HepG2 (cell line): ENCODE results near the gene CCDC154. TPM values are rescaled to one million over a fixed set of nuclear protein-coding genes. Genes with fewer than 3 reads are reported as not detected.

ENCODE experiments used
- CBX2 ChIP-seq, 2 experiments: fragments of 200-600 bp in 1 of 2; sonication (generic); formaldehyde crosslinking in 1 of 2; IDR thresholded peaks; 2 replicates each; pipeline versions ENCODE4 v1.7.0 to v1.8.1; 2018 to 2022; ENCODE audit warnings: low read depth in 2 of 2, low read length in 1 of 2, mild to moderate bottlenecking in 1 of 2, missing genetic modification reagents in 1 of 2
- E2F1 ChIP-seq: sonication (generic); formaldehyde crosslinking; IDR thresholded peaks from 2 replicates; pipeline ENCODE4 v1.5.0; 2020; ENCODE audit warnings: missing genetic modification reagents
- EP300 ChIP-seq, 3 experiments: sonication (generic) in 1 of 3; formaldehyde crosslinking in 1 of 3; IDR thresholded peaks; 2 replicates each; pipeline versions ENCODE4 v1.5.1 to v1.6.1; 2011 to 2020; ENCODE audit warnings: low read depth in 2 of 3, low read length in 2 of 3, borderline replicate concordance in 1 of 3, improper control_type of control experiment in 1 of 3, mild to moderate bottlenecking in 1 of 3, missing genetic modification reagents in 1 of 3, moderate library complexity in 1 of 3
- FOXM1 ChIP-seq: sonication (generic); formaldehyde crosslinking; IDR thresholded peaks from 2 replicates; pipeline ENCODE4 v1.5.0; 2020; ENCODE audit warnings: missing genetic modification reagents
- MATR3 ChIP-seq: sonication (generic); formaldehyde crosslinking; IDR thresholded peaks from 2 replicates; pipeline ENCODE4 v1.4.0; 2020; ENCODE audit warnings: missing genetic modification reagents
- NFYC ChIP-seq: IDR thresholded peaks from 2 replicates; pipeline ENCODE4 v1.6.1; 2016; ENCODE audit warnings: missing genetic modification reagents, missing compliant biosample characterization
- PBX3 ChIP-seq: sonication (generic); formaldehyde crosslinking; IDR thresholded peaks from 2 replicates; pipeline ENCODE4 v1.8.1; 2023; ENCODE audit warnings: missing genetic modification reagents, inconsistent platforms, borderline replicate concordance
- TBX3 ChIP-seq: fragments of 450-650 bp; IDR thresholded peaks from 2 replicates; pipeline ENCODE4 v1.6.1; 2017; ENCODE audit warnings: antibody characterized with exemption, mild to moderate bottlenecking, inconsistent platforms, borderline replicate concordance
- TCF12 ChIP-seq, 2 experiments: fragments of 450-650 bp in 1 of 2; sonication (generic) in 1 of 2; formaldehyde crosslinking in 1 of 2; IDR thresholded peaks; 2 replicates each; pipeline versions ENCODE4 v1.6.1 to v1.8.0; 2017 to 2022; ENCODE audit warnings: antibody characterized with exemption in 1 of 2, mild to moderate bottlenecking in 1 of 2, missing genetic modification reagents in 1 of 2, moderate library complexity in 1 of 2
- U2AF1 ChIP-seq: fragments of 200-400 bp; formaldehyde crosslinking; optimal IDR thresholded peaks from 2 replicates; pipeline ENCODE3; 2017; ENCODE audit warnings: mild to moderate bottlenecking, low read depth, low read length
- ZBTB7B ChIP-seq: sonication (generic); formaldehyde crosslinking; IDR thresholded peaks from 2 replicates; pipeline ENCODE4 v1.4.0; 2020; ENCODE audit warnings: missing genetic modification reagents
- ZFP91 ChIP-seq: sonication (generic); formaldehyde crosslinking; IDR thresholded peaks from 2 replicates; pipeline ENCODE4 v1.9.0; 2022; ENCODE audit warnings: missing genetic modification reagents, mild to moderate bottlenecking, borderline replicate concordance
- ZKSCAN1 ChIP-seq: fragments of 150-350 bp; IDR thresholded peaks from 2 replicates; pipeline ENCODE4 v1.6.1; 2014; ENCODE audit warnings: low read length
- ZNF530 ChIP-seq: sonication (generic); formaldehyde crosslinking; IDR thresholded peaks from 2 replicates; pipeline ENCODE4 v1.5.0; 2020; ENCODE audit warnings: low read depth, mild to moderate bottlenecking, missing genetic modification reagents
- ZNF562 ChIP-seq: sonication (generic); formaldehyde crosslinking; IDR thresholded peaks from 2 replicates; pipeline ENCODE4 v1.8.0; 2022; ENCODE audit warnings: missing genetic modification reagents, borderline replicate concordance
- ZNF615 ChIP-seq: sonication (generic); formaldehyde crosslinking; IDR thresholded peaks from 2 replicates; pipeline ENCODE4 v1.5.0; 2020; ENCODE audit warnings: mild to moderate bottlenecking, missing genetic modification reagents, borderline replicate concordance
- ZNF652 ChIP-seq: IDR thresholded peaks from 2 replicates; pipeline ENCODE4 v1.6.1; 2016; ENCODE audit warnings: low read depth, borderline replicate concordance
- ZNF674 ChIP-seq: sonication (generic); formaldehyde crosslinking; IDR thresholded peaks from 2 replicates; pipeline ENCODE4 v1.5.0; 2020; ENCODE audit warnings: low read depth, mild to moderate bottlenecking, missing genetic modification reagents
- polyA plus RNA-seq, 8 experiments: library from polyadenylated mRNA; depleted of rRNA in 3 of 8; stranded (reverse) in 7 of 8; unstranded in 1 of 8; fragments of >200 nt; fragmentation: Illumina TruSeq in 4 of 8; extraction: Trizol in 4 of 8; gene quantifications; 2 replicates each; pipeline versions ENCODE4 v1.2.1 to v1.2.3, GENCODE V29; 2011 to 2016; ENCODE audit warnings: low read depth in 4 of 8, missing spikeins in 1 of 8, mixed read lengths in 1 of 8; ENCODE audit not compliant: insufficient read depth in 1 of 8
- total RNA-seq, 5 experiments: library from RNA; depleted of rRNA; stranded (reverse); fragments of >200 nt; fragmentation: Illumina TruSeq; extraction: Trizol; gene quantifications; 2 replicates each; pipeline ENCODE4 v1.2.3, GENCODE V29; 2016; ENCODE audit warnings: low read depth in 1 of 5
- TF ChIP-seq, protein P1 (sequence below): sonication (generic); formaldehyde crosslinking; IDR thresholded peaks from 2 replicates; pipeline ENCODE4 v1.4.0; 2020; ENCODE audit warnings: missing genetic modification reagents, low read depth, mild to moderate bottlenecking, borderline replicate concordance

CCDC154 gene
- total and polyA plus RNA-seq, 2 of the 13 experiments (the other 11 are each of a cell fraction or from before 2014, with no cell fraction given): 0.92 to 1.5 TPM

GRCh38 chr16:1408171-1408837 lies 36.1 kb downstream of the CCDC154 start (continued):
- no peak for TF ChIP-seq TBX3
- no peak for TF ChIP-seq ZNF674 (CRISPR knock-in tag)
- TF ChIP-seq E2F1: no peak
- TF ChIP-seq ZFP91: no peak; the same call in 1 of the 2 replicates
- TF ChIP-seq MATR3 (CRISPR knock-in tag): no peak
- TF ChIP-seq ZNF652 (CRISPR knock-in tag): no peak
- peak; percentile 93 for TF ChIP-seq NFYC (CRISPR knock-in tag)
- TF ChIP-seq, protein P1, sequence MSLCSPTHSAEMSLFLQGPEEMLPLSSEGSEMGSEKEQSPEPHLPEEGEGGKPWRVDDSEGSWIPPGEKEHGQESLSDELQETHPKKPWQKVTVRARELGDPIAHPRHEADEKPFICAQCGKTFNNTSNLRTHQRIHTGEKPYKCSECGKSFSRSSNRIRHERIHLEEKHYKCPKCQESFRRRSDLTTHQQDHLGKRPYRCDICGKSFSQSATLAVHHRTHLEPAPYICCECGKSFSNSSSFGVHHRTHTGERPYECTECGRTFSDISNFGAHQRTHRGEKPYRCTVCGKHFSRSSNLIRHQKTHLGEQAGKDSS (CRISPR knock-in tag): no peak
- TF ChIP-seq ZNF530 (CRISPR knock-in tag): no peak
- no peak for TF ChIP-seq ZBTB7B (CRISPR knock-in tag)
- 0 out of 4 replicates have a peak, but pooled peaks of 1 of the 2 experiments have one; percentile 21 for TF ChIP-seq EP300 (IDR thresholded peaks at IDR 0.05; ENCODE audit: low read depth in 2 of 2, low read length in 2 of 2)
- TF ChIP-seq EP300 (CRISPR knock-in tag; IDR thresholded peaks at IDR 0.05; ENCODE audit: borderline replicate concordance): no peak
- no peak for TF ChIP-seq CBX2 (IDR thresholded peaks at IDR 0.05; ENCODE audit: low read depth, low read length)
- no peak for TF ChIP-seq CBX2 (CRISPR knock-in tag; IDR thresholded peaks at IDR 0.05; ENCODE audit: low read depth)
- TF ChIP-seq PBX3 (CRISPR knock-in tag): no peak
- no peak for TF ChIP-seq TCF12 (IDR thresholded peaks at IDR 0.05)
- TF ChIP-seq TCF12 (CRISPR knock-in tag; IDR thresholded peaks at IDR 0.05): no peak
- no peak for TF ChIP-seq FOXM1 (CRISPR knock-in tag)
- no peak for TF ChIP-seq ZKSCAN1
- no peak for TF ChIP-seq ZNF615
- TF ChIP-seq U2AF1: no peak
- no peak for TF ChIP-seq ZNF562 (CRISPR knock-in tag)
